A549 (cell line): ENCODE results near the gene WDR38.

ENCODE experiments used
- EHMT2 ChIP-seq: fragments of 200-600 bp; sonication (generic); IDR thresholded peaks from 2 replicates; pipeline ENCODE4 v1.6.1; 2016; ENCODE audit warnings: antibody characterized with exemption, low read depth, mild to moderate bottlenecking, moderate library complexity
- MAZ ChIP-seq: fragments of 150-350 bp; IDR thresholded peaks from 2 replicates; pipeline ENCODE4 v1.6.1; 2014; ENCODE audit warnings: antibody characterized with exemption, low read depth, low read length, borderline replicate concordance
- POLR2A ChIP-seq: IDR thresholded peaks from 2 replicates; pipeline ENCODE4 v1.6.1; 2012; ENCODE audit warnings: mild to moderate bottlenecking, low read length
- SMC3 ChIP-seq: fragments of >200 bp; sonication (Bioruptor Twin); formaldehyde crosslinking; IDR thresholded peaks from 3 replicates; pipeline ENCODE4 v1.6.1; 2018; ENCODE audit warnings: inconsistent platforms
- ZC3H11A ChIP-seq: fragments of 450-650 bp; IDR thresholded peaks from 2 replicates; pipeline ENCODE4 v1.6.1; 2014; ENCODE audit warnings: antibody characterized with exemption, mild to moderate bottlenecking
- TF ChIP-seq, protein P1 (sequence below): fragments of >200 bp; sonication (Bioruptor Twin); formaldehyde crosslinking; IDR thresholded peaks from 3 replicates; pipeline ENCODE4 v1.5.1; 2016

DNA sequence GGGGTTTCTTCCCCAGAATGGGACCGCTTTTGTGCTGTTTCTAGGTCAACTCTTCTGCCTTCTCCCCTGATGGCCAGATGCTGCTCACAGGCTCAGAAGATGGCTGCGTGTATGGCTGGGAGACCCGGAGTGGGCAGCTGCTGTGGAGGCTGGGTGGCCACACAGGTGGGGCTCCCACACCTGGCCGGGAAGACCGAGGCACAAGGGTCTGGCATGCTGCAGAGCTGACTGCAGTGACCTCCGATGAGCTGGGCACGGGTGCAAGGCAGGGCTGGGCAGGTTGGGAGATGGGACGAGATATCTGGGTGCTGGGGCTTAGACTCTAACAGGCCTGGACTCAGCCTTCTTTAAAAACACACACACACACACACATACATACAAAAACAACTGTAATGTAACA lies 901 bp downstream of the WDR38 start:
- TF ChIP-seq, protein P1, sequence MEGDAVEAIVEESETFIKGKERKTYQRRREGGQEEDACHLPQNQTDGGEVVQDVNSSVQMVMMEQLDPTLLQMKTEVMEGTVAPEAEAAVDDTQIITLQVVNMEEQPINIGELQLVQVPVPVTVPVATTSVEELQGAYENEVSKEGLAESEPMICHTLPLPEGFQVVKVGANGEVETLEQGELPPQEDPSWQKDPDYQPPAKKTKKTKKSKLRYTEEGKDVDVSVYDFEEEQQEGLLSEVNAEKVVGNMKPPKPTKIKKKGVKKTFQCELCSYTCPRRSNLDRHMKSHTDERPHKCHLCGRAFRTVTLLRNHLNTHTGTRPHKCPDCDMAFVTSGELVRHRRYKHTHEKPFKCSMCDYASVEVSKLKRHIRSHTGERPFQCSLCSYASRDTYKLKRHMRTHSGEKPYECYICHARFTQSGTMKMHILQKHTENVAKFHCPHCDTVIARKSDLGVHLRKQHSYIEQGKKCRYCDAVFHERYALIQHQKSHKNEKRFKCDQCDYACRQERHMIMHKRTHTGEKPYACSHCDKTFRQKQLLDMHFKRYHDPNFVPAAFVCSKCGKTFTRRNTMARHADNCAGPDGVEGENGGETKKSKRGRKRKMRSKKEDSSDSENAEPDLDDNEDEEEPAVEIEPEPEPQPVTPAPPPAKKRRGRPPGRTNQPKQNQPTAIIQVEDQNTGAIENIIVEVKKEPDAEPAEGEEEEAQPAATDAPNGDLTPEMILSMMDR = no peak
- TF ChIP-seq SMC3 = no peak
- no peak for TF ChIP-seq EHMT2
- no peak for TF ChIP-seq MAZ
- no peak for TF ChIP-seq ZC3H11A
- no peak for TF ChIP-seq POLR2A
